Sciatic nerve (tissue), 2 donors: Measurements from ENCODE around the gene SLX9. TPM values are rescaled to one million over a fixed set of nuclear protein-coding genes. Genes with fewer than 3 reads are reported as not detected.

Source experiments
- ATAC-seq: fragments of 200-7000 bp; cut with Tn5 transposase; one replicate; pipeline ENCODE4 v1.9.1; 2020; ENCODE audit warnings: mild to moderate bottlenecking, moderate library complexity
- DNase-seq: peaks from one replicate; pipeline ENCODE4 v3.0.0-alpha.2; 2020; ENCODE audit warnings: low spot score
- intact Hi-C: fragments of 100-400 bp; cut with DNase I; formaldehyde crosslinking; loops from one replicate; pipeline ENCODE4 v1.14.2; 2022
- total RNA-seq: library from RNA; stranded (reverse); fragmentation: NEBNext Ultra II Directional; extraction: Animal tissue kit (Norgen Biotek cat#: 25700); gene quantifications from one replicate; pipeline ENCODE4 v1.2.1, GENCODE V29; 2021
- donor health status: DM: no; HTN: no; CAD: no.
- donor health status: DM: no; HTN: no; CAD: no.

The SLX9 gene
- total RNA-seq, 1 donor from 2014 or later, result 17.1 TPM

DNA sequence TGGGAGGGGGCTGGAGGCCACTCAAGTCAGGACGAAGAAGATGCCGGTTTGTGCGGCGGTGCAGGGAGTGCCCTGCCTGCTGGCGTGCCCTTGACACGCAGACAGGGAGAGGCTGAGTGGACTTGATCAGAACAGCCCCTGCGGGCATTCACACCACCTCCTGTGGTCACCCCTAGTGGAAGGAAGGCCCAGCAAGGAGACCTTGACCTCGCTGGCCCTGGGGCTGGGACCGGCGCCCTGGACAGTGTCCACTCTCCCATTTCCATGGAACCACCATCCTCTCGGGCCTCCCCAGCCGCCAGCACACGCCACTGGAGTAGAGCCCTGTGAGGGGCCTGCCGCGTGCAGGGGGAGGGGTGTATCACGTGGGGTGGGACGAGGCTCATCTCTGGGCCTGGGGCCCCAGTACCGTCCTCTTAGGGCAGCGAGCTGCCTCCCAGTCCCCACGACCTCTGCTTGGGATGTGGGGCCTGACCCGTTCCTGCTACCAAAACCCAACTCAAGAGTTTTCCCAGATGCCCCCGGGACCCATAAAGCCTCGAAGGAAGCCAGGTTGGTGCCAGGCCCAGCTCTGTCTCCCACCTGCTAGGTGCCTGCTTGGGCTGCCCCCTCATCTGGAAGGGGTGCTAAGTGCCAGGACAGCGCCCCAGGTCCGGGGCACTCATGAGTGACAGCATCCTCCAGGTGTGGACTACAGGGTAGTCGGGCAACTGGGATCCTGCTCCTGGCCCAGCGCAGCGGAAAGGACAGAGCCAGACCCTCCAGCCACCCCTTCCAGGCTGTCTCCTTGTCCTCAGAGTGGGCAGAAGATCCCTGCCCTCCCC, 62.8 kb downstream of the SLX9 start:
- DNase-seq, result no peak
- intact Hi-C loops, result no loop called here
- no peak for ATAC-seq

DNA sequence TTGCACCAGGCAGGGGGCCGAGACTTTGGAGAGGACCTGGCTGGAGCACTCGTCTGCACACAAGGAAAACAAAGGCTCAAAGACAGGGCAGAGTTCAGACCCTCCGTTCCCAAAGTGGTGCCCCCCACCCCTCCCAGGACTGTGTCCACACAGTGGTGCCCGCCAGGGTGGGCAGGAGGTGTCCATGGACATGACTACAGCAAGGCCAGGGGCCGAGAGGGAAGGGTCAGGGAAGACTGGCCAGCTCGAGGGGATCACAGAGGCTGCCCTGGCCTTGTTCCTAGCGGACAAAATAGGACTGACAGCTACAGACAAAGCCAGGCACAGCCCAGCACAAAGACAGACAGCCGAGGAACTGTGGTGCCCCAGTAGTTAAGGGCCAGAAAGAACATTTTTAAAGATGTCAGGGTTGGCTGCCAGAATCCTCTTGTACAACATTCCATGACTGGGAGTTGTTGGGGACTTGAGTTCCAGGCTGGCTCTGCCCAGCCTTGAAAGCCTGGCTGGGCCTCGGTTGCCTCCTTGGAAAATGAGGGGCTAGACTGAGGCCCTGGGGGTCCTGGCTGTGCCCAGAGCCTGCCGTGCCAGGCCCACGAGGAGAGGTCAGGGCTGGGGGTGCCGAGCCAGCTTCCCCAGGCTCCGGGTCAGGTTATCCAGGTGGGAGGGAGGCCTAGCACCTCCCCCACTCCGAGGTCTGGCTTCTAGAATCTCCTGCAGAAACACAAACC, 63.7 kb downstream of the SLX9 start:
- ATAC-seq (no peak), DNase-seq (no peak)
- intact Hi-C loops, result no loop called here

DNA sequence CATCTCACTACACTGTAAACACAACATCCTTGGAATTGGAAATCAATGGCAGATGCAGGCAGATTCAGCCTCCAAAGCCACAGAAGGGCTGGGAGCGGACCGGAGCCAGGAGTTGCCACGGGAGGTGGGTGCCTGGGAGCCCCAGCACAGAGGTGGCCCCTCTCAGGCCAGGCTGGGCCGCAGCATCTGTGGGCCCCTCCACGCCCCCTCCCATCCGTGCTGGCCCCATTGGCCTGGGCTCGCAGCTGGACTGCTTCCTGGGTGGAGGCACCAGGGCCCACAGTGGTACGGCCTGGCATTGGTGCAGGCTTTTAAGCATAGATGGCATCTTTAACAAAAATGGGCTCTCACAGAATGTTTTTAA, 64.2 kb downstream of the SLX9 start:
- no peak for DNase-seq
- intact Hi-C loops, result no loop called here

DNA sequence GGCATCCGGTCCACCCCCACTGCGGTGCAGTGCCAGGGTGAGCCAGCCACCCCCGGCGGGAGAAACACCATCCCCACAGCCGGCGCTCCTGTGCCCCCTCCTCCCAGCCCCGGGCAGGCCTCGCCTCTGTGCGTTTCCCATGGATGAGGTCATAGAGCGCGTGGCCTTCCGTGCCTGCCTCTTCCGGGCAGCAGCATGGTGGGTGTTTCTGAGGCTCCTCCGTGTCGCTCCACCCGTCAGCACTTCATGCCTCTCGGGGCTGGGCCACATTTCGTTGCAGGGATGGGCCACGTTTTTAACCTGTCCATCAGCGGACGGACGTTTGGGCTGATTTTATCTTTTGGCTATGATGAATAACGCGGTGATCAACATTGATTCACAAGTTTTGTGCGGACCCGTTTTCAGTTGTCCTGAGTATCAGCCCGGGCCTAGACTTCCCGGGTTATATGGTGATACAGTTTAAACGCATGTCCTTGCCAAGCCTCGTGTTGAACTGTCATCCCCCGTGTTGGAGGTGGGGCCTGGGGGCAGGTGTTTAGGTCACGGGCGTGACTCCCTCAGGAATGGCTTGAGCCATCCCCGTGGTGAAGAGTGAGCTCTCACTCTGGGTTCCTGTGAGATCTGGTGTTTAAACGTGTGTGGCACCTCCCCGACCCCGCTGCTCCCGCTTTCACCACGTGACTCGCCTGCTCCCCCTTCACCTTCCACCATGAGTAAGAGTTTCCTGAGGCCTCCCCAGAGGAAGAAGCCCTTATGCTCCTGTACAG, 64.8 kb downstream of the SLX9 start:
- peak; percentile 53 for DNase-seq
- ATAC-seq, result no peak
- intact Hi-C loops, result no loop called here

More for the DNA sequence above, 64.2 kb downstream of the SLX9 start:
- no peak for ATAC-seq

DNA sequence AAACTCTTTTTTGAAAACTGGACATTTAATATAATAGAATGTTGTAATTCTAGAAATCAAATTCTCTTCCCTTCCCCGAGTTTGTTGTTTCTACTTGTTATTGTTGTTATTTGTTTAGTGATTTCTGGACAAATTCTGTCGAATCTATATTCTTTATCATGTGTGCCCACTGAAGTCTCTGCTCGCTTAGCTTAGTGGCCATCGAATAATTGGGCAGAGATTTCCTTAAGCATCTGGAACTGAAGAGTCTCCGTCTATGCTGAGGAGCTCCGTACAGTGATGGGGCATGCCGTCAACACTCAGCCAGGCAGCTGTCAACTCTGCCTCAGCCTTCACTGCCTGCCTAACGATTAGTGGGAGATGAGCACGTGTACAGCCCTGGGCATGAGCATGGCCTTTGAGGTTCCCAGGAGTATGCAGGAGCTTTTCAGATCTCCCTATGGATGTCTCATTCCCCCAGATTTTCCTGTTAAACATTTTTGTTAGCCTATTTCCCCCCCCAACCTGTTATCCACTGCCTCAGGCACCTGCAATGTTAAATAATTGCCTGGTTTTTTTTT, 66.8 kb downstream of the SLX9 start:
- intact Hi-C loops, result no loop called here

DNA sequence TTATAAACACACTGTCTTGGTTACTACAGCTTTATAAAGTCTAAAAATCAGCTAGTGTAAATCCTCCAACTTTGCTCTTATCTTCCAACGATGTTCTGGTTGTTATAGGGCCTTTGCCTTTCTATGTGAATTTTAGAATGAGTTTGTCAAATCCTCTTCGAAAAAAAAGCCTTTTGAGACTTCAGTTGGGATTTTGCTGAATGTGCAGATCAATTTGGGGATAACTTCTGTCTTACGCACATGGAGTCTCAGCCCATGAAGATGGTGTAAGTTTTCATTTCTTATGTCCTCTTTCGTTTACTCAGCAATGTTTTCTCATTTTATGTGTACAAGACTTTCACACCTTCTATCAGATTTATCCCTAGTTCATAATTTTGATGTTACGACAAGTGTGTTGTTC, 69.8 kb downstream of the SLX9 start:
- ATAC-seq, result no peak
- intact Hi-C loops, result no loop called here

More for the DNA sequence above, 66.8 kb downstream of the SLX9 start:
- DNase-seq (no peak), ATAC-seq (no peak)

DNA sequence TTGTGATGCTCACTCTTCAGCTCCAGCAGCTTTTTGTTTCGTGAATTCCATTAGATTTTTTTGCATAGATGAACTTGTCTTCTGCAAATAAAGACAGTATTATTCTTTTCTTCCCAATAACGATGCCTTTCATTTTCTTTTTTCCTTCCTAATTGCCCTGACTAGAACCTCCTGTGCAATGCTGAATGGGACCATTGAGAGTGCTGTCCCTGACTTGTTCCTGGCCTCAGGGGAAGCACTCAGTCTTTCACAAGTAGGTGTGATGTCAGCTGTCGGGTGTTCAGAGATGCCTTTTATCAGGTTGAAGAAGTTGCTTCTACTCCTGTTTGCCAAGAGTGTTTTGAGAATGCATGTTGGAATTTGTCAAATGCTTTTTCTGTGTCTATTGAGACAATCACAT, 70.3 kb downstream of the SLX9 start:
- peak; percentile 81 for ATAC-seq
- DNase-seq, result no peak
- intact Hi-C loops, result no loop called here

More for the DNA sequence above, 69.8 kb downstream of the SLX9 start:
- no peak for DNase-seq

DNA sequence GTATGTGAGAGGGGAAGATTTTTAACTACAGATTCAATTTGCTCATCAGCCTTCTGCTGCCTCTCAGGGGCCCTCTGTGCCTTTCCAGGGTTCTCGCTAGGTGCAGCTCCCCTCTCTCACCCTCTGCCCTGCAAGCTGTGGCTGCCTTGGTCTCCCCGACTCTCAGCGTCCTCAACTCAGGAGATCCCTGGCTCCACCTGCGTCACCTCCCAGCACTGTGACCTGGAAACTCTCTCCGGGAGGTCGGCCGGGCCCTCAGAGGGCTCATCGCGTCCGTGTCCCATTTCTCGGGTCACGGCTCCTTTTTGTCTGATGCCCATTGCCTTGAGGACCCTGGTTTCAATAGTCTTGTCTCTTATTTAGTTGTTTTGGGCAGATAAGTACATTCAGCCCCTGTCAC, 71.0 kb downstream of the SLX9 start:
- ATAC-seq, result no peak
- intact Hi-C loops, result no loop called here
- peak; percentile 53 for DNase-seq

DNA sequence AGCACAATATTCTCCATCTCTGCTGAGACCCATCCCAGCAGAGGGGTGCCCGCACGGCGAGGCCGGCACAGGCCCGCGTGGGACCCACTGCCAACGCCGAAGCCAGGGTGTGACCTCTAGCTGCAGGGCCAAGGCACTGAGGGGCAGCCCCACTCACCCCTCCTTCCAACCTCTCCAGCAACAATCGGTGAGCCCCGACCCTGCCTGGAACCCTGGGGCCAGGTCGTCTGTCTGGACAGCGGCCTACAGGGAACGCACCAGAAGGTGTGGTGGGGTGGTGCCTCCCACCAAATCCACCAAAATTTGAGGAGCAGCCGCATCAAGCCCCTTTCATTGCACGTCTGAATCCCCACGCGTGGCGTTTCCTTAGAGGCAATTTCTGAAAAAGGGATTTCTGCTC, 71.6 kb downstream of the SLX9 start:
- DNase-seq, result no peak
- no peak for ATAC-seq
- intact Hi-C loops, result no loop called here

DNA sequence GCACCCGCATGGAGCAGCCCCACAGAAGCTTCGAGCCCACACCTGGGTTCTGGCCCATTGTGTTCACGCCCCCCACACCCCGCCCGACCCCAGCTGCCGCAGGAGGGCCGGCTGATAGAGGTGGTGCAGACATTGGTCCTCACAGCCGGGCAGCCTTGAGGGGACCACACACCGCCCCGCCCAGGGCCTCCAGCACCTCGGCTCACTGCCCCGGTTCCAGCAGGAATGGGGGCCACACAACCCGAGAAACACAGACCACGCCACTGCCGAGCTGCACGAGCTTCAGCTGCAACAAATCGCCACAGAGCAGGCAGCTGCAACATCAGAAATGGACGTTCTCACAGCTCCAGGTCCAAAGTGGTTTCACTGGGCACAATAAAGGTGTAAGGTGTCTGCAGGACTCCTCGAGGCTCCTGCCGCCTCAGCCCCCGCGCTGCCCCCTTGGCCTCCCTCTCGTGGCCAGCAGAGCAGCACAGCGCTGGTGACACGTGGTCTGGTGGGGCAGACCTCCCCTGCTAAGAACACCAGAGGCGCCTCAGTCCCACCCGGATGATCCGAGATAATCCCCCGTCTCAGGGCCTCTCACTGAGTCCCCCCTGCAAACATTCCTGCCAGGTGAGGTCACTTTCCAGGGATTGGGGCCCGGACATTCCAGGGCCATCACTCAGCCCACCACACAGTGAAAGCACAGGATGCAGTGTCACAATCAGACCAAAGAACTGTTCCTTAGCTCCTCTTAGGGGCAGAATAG, 72.3 kb downstream of the SLX9 start:
- peak; percentile 27 for ATAC-seq
- peak; percentile 51 for DNase-seq
- intact Hi-C loops, result no loop called here

DNA sequence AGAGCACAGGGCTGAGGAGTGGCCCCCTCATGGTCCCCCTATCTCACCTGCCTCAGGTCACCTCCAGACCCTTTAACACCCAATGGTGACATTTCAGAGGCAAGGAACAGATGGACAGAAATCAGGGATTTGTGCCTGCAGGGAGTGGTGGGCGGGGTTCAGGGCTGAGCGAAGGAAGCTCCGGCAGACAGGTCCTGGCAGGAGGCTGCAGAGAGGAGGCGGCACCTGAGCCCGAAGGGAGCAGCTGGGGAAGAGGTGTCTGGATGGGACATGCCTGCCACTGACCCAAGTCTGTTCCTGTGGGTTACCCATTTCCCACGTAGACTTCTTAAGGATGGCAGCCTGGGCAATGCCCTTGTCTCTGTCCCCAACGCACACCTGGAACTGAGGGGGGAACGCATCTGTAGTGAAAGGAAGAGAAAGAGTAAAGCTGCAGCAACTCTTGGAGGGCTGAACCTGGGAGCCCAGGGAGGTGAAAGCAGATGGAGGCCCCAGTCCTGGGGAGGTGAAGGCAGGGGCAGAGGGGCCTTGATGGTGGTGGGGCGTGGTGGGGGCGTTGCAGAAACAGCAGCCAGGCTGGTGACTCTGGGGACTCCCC, 72.9 kb downstream of the SLX9 start:
- ATAC-seq, result no peak
- intact Hi-C loops, result no loop called here

DNA sequence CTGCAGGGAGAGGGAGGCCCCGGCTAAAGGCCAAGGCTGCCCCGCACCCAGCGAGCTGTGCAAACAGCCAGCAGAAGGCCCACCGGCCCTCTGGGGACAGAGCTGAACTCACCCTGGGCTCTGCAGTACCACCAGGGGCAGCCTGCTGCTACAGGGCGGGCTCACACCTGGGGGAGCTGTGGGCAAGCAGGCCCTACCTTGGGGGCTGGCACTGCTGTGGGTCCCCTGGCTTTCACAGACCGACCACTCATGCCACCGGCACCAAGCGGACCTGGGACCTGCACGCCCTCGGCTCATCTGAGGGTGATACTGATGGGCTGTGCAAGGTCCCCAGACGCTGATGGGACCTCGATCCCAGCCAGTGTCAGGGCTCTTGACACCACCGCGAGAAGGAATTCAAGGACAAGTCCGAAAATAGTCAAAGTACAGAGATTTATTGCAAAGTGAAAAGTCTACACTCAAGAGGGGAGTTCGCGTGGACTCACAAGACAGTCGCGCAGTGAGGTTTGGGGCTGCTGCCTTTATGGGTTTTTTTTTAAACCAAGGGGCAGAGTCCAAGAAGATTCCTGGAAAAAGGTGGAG, 73.5 kb downstream of the SLX9 start:
- intact Hi-C loops, result no loop called here
- ATAC-seq (no peak), DNase-seq (peak; percentile 50)

More for the DNA sequence above, 72.9 kb downstream of the SLX9 start:
- DNase-seq, result no peak

DNA sequence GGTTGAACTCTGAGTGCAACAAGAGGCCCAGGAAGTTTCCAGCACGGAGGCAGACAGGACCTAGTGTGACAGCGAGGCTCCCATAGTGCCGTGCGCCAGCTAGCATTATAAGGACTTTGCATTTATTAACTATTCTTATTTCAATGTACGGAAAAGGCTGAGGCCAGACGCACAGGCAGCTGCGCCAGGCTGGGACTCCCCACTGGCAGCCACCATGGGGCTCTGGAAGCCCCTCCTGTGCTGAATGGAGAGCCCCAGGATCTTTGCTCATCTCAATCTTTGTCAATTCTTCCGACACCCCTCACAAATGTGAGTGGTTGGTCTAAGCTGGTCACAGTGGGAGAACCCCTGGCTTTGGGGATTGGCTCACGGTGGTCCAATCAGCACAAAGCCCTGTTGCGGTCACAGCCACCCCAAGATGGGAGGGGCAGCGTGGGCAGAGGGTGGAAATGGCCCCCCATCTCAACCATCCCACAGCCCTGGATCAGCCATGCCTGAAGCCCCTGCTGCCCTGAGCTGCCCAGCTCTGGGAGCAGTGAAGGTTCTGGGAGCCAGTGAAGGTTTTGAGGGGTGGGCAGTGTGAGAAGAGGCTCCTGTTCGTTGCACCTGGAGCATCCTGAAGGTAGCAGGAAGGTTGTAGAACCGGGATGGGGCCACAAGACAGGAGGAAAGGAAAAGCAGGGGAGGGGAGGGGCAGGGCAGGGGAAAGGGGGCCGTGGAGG, 75.1 kb downstream of the SLX9 start:
- ATAC-seq (no peak), DNase-seq (no peak)
- intact Hi-C loops, result no loop called here

DNA sequence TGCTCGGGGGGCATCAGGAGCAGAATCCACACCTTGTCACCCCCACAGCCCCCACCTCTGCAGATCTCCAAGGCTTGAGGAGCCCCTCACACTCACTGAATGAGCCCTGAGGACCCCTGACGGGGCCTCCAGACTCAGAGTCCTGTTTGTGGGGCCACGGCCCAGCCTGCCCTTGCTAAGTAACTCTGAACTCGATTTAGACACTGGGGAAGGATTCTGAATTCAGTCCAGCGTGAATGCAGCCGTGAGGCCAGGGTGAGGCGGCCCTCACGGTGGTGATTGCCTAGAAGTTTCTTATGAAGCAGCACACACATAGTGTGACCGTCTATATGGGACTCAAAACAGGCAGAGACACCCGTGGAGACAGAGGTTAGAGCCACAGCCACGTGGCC, 75.6 kb downstream of the SLX9 start:
- ATAC-seq (no peak), DNase-seq (no peak)
- intact Hi-C loops, result no loop called here

DNA sequence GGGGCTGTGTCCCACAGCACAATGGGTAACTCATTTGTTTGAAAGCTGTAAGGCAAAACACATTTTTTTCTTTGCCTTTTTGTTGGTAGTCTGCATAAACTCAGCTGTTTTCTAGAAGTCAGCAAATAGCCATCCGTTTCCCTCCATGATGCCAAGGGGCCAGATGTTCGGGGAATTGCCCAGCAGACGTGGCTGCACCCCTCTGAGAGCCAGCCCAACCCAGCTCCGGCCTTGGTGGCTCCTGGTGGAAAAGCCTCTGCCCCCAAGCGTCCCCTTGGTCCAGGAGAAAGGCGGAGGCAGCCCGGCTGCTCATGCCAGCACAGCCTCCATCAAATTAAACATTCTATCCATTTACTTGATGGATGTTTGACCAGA, 76.2 kb downstream of the SLX9 start:
- ATAC-seq (no peak), DNase-seq (no peak)
- intact Hi-C loops, result no loop called here

DNA sequence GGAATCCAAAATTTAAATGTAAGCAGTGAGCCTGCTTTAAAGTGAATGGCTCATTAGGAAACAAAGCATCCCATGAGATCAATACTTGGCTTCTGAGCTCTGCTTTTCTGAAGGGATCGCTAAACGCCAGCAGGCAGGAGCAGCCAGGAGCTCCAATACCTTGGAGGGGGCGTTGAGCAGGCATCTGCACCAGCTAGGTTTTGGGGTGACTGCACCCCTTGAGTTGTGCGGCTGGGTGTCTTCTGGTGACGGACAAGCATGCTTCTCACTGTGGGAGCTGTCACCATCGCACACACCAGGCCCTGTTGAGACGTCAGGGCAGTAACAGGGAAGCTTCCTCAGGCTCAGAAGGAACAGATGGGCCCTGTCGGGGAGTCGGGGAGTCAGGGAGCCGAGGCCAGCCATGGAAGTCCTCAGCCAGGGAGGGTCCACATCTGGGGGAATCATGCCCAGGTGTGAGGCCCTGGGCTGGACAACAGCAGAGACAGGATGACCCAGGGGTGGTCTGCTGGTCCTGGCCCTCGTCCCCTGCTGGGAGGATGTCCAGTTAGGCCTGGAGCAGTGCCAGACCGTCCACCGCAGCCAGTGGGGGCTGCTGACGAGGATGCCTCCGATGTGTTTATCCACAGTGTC, 76.7 kb downstream of the SLX9 start:
- ATAC-seq (peak; percentile 8), DNase-seq (peak; percentile 48)
- intact Hi-C loops, result no loop called here
